CD14-positive monocyte (primary cell): ENCODE results near the gene GJA4. TPM values are rescaled to one million over a fixed set of nuclear protein-coding genes. Genes with fewer than 3 reads are reported as not detected.
A peak's percentile ranks its signal among the peaks of the same experiment; 100 is the strongest.

Experiments used
- DNase-seq, 3 donors: peaks; one replicate each; pipeline ENCODE4 v3.0.0-alpha.2; 2011 to 2022
- H2AFZ ChIP-seq: 2 replicates; pipeline ENCODE4 v1.6.0; 2012; ENCODE audit warnings: mild to moderate bottlenecking, low read depth, low read length, inconsistent platforms; ENCODE audit not compliant: insufficient read depth, poor library complexity, severe bottlenecking
- H3K27ac ChIP-seq, 2 donors: 1 replicate in 1 of 2; 2 replicates in 1 of 2; pipeline ENCODE4 v1.5.1; 2012 to 2013; ENCODE audit warnings: low read length in 2 of 2, control low read depth in 1 of 2, inconsistent platforms in 1 of 2, low read depth in 1 of 2, mild to moderate bottlenecking in 1 of 2
- H3K27me3 ChIP-seq, 2 donors: one replicate each; pipeline versions ENCODE4 v1.6.0 to v1.6.1; 2011 to 2013; ENCODE audit warnings: low read length in 2 of 2; ENCODE audit not compliant: control insufficient read depth in 2 of 2, insufficient read depth in 2 of 2
- H3K36me3 ChIP-seq, 2 donors: replicated peaks in 1 of 2; 1 replicate in 1 of 2; 2 replicates in 1 of 2; pipeline versions ENCODE4 v1.5.1 to v1.6.1; 2012 to 2013; ENCODE audit warnings: low read length in 2 of 2, control low read depth in 1 of 2, inconsistent platforms in 1 of 2, mild to moderate bottlenecking in 1 of 2; ENCODE audit not compliant: insufficient read depth in 2 of 2, control insufficient read depth in 1 of 2
- H3K4me1 ChIP-seq, 2 donors: 1 replicate in 1 of 2; 2 replicates in 1 of 2; pipeline versions ENCODE4 v1.5.1 to v1.6.1; 2012 to 2013; ENCODE audit warnings: low read length in 2 of 2, control low read depth in 1 of 2, inconsistent platforms in 1 of 2, mild to moderate bottlenecking in 1 of 2, moderate library complexity in 1 of 2; ENCODE audit not compliant: insufficient read depth in 2 of 2, control insufficient read depth in 1 of 2
- H3K4me2 ChIP-seq: replicated peaks from 2 replicates; pipeline ENCODE3; 2012; ENCODE audit warnings: low read length, moderate library complexity, mild to moderate bottlenecking; ENCODE audit not compliant: poor library complexity, severe bottlenecking; ENCODE audit errors: extremely low read depth
- H3K4me3 ChIP-seq, 3 experiments: fragments of 200-600 bp in 1 of 3; sonication (generic) in 1 of 3; replicated peaks in 1 of 3; 1 replicate in 2 of 3; 2 replicates in 1 of 3; pipeline ENCODE4 v1.5.1; 2011 to 2013; ENCODE audit warnings: low read length in 3 of 3, mild to moderate bottlenecking in 3 of 3, control low read depth in 2 of 3, low read depth in 2 of 3, inconsistent platforms in 1 of 3, moderate library complexity in 1 of 3
- H3K79me2 ChIP-seq: 2 replicates; pipeline ENCODE4 v1.6.0; 2012; ENCODE audit warnings: mild to moderate bottlenecking, control low read depth, inconsistent platforms, low read length, moderate library complexity; ENCODE audit not compliant: insufficient read depth
- H3K9ac ChIP-seq: 2 replicates; pipeline ENCODE4 v1.6.0; 2017; ENCODE audit warnings: low read length, mild to moderate bottlenecking; ENCODE audit not compliant: insufficient read depth, poor library complexity, severe bottlenecking
- H3K9me3 ChIP-seq, 2 donors: replicated peaks in 1 of 2; 1 replicate in 1 of 2; 2 replicates in 1 of 2; pipeline versions ENCODE4 v1.5.1 to v1.6.1; 2012 to 2013; ENCODE audit warnings: low read length in 2 of 2, control low read depth in 1 of 2; ENCODE audit not compliant: control insufficient read depth in 1 of 2, insufficient read depth in 1 of 2
- H4K20me1 ChIP-seq: 2 replicates; pipeline ENCODE4 v1.6.0; 2012; ENCODE audit warnings: mild to moderate bottlenecking, low read length, control low read depth, moderate library complexity; ENCODE audit not compliant: insufficient read depth
- H3K27ac Mint-ChIP-seq, 7 donors: one replicate each; pipeline ENCODE4 v1.8.0; 2020; ENCODE audit warnings: mild to moderate bottlenecking in 7 of 7, mixed read lengths in 7 of 7, moderate library complexity in 6 of 7, inconsistent platforms in 2 of 7
- H3K27me3 Mint-ChIP-seq, 3 donors: one replicate each; pipeline ENCODE4 v1.8.0; 2021 to 2022; ENCODE audit warnings: low read depth in 3 of 3, mild to moderate bottlenecking in 3 of 3, mixed read lengths in 3 of 3, moderate library complexity in 3 of 3, inconsistent platforms in 1 of 3
- H3K36me3 Mint-ChIP-seq, 2 donors: one replicate each; pipeline ENCODE4 v1.8.0; 2020; ENCODE audit warnings: mixed read lengths in 2 of 2, inconsistent platforms in 1 of 2, mild to moderate bottlenecking in 1 of 2
- H3K4me1 Mint-ChIP-seq: one replicate; pipeline ENCODE4 v1.8.0; 2020; ENCODE audit warnings: mild to moderate bottlenecking, mixed read lengths
- H3K4me3 Mint-ChIP-seq, 2 donors: one replicate each; pipeline ENCODE4 v1.8.0; 2020; ENCODE audit warnings: mild to moderate bottlenecking in 2 of 2, mixed read lengths in 2 of 2, moderate library complexity in 1 of 2
- H3K9me3 Mint-ChIP-seq, 7 donors: one replicate each; pipeline ENCODE4 v1.8.0; 2020 to 2022; ENCODE audit warnings: mixed read lengths in 7 of 7, mild to moderate bottlenecking in 6 of 7, moderate library complexity in 6 of 7, inconsistent platforms in 2 of 7
- WGBS: methylation state at CpG from one replicate; pipeline ENCODE4 v1.1.5; 2013; ENCODE audit warnings: missing lambda C conversion rate; ENCODE audit not compliant: insufficient coverage; 5-methylcytosine and 5-hydroxymethylcytosine counted together
- intact Hi-C, 2 donors: fragments of 100-400 bp; cut with micrococcal nuclease; formaldehyde crosslinking; loops; one replicate each; pipeline versions ENCODE4 v1.15.0 to v1.15.1; 2023
- polyA plus RNA-seq, 3 donors: library from polyadenylated mRNA; depleted of rRNA in 1 of 3; unstranded in 2 of 3; stranded (reverse) in 1 of 3; fragments of 300-500 nt in 2 of 3; fragments of >200 nt in 1 of 3; fragmentation: Illumina TruSeq in 2 of 3; gene quantifications; 1 replicate in 2 of 3; 2 replicates in 1 of 3; pipeline ENCODE4 v1.2.3, GENCODE V29; 2012 to 2021
- TF ChIP-seq, protein P1 (sequence below): fragments of 200-600 bp; IDR thresholded peaks from one replicate; pipeline ENCODE4 v1.8.0; 2022; ENCODE audit warnings: antibody characterized with exemption, mild to moderate bottlenecking

Gene GJA4
- polyA plus RNA-seq, 3 donors: not detected

GRCh38 chr1:34831721-34832246, 39.0 kb downstream of the GJA4 start:
- Histone ChIP-seq H3K4me3 (no peak overlapping the region), H3K79me2 (no peaks in the 10 kb centered on the region), H2AFZ (no peak overlapping the region), H3K27ac (no peak overlapping the region), H4K20me1 (no peaks in the 10 kb centered on the region), H3K27me3 (no peaks in the 10 kb centered on the region), H3K4me2 (no peak overlapping the region), H3K4me1 (no peaks in the 10 kb centered on the region), H3K9me3 (no peaks in the 10 kb centered on the region), H3K36me3 (no peaks in the 10 kb centered on the region), H3K9ac (no peak overlapping the region)
- no peaks in the 10 kb centered on the region for H3K36me3 Mint-ChIP-seq
- peaks cover 3 to 5% (median 5%) of the 10 kb centered on the region in 3 donors for H3K27me3 Mint-ChIP-seq
- WGBS: 84% methylated on average over 5 of the region's 6 CpGs
- H3K27ac Mint-ChIP-seq: peak overlapping the region in 1 of 7 donors; percentile 56
- no peaks in the 10 kb centered on the region for H3K9me3 Mint-ChIP-seq
- TF ChIP-seq, protein P1, sequence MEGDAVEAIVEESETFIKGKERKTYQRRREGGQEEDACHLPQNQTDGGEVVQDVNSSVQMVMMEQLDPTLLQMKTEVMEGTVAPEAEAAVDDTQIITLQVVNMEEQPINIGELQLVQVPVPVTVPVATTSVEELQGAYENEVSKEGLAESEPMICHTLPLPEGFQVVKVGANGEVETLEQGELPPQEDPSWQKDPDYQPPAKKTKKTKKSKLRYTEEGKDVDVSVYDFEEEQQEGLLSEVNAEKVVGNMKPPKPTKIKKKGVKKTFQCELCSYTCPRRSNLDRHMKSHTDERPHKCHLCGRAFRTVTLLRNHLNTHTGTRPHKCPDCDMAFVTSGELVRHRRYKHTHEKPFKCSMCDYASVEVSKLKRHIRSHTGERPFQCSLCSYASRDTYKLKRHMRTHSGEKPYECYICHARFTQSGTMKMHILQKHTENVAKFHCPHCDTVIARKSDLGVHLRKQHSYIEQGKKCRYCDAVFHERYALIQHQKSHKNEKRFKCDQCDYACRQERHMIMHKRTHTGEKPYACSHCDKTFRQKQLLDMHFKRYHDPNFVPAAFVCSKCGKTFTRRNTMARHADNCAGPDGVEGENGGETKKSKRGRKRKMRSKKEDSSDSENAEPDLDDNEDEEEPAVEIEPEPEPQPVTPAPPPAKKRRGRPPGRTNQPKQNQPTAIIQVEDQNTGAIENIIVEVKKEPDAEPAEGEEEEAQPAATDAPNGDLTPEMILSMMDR: no peak
- intact Hi-C loops: no loop called here
- no peak for DNase-seq
- no peak overlapping the region for H3K4me3 Mint-ChIP-seq
- peaks cover 4% of the 10 kb centered on the region for H3K4me1 Mint-ChIP-seq

DNA sequence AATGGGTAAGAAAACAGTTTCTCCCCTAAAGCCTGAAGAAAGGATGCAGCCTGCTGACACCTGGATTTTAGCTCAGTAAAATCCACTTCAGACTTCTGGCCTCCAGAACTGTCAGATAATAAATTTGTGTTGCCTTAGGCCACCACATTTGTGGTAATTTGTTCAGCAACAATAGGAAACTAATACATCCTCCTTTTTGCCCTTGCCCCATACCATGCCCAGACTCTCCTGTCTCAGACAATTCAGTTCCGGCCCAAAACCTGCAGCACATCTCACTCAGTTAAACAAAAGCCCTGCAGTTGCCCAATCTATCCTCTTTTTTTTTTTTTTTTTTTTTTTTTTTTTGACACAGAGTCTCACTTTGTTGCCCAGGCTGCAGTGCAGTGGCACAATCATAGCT, 40.9 kb downstream of the GJA4 start:
- WGBS: 50% methylated on average over 1 of the region's 1 CpG
- H3K79me2 ChIP-seq: no peaks in the 10 kb centered on the region
- H3K27me3 ChIP-seq: no peaks in the 10 kb centered on the region
- H3K4me2 ChIP-seq: no peak overlapping the region
- no peak overlapping the region for H3K4me3 ChIP-seq
- Mint-ChIP-seq H3K4me3 (no peak overlapping the region), H3K9me3 (no peaks in the 10 kb centered on the region), H3K4me1 (peaks cover 4% of the 10 kb centered on the region), H3K27me3 (peaks cover 1 to 3% (median 2%) of the 10 kb centered on the region in 3 donors), H3K27ac (no peak overlapping the region), H3K36me3 (no peaks in the 10 kb centered on the region)
- no peaks in the 10 kb centered on the region for H3K36me3 ChIP-seq
- H3K9ac ChIP-seq: no peak overlapping the region
- intact Hi-C loops: no loop called here
- H3K9me3 ChIP-seq: no peaks in the 10 kb centered on the region
- H2AFZ ChIP-seq: no peak overlapping the region
- H3K4me1 ChIP-seq: no peaks in the 10 kb centered on the region
- H3K27ac ChIP-seq: no peak overlapping the region
- no peak for DNase-seq
- TF ChIP-seq, protein P1: no peak
- no peaks in the 10 kb centered on the region for H4K20me1 ChIP-seq
